Measurements from ENCODE around the gene KCNQ1. TPM values are rescaled to one million over a fixed set of nuclear protein-coding genes. Genes with fewer than 3 reads are reported as not detected.

KCNQ1 gene
- total RNA-seq, 5 donors from 2014 or later (not counting 1 experiment from before 2014, with no cell fraction given), result 20.9 to 32.9 (median 24.0) TPM

DNA sequence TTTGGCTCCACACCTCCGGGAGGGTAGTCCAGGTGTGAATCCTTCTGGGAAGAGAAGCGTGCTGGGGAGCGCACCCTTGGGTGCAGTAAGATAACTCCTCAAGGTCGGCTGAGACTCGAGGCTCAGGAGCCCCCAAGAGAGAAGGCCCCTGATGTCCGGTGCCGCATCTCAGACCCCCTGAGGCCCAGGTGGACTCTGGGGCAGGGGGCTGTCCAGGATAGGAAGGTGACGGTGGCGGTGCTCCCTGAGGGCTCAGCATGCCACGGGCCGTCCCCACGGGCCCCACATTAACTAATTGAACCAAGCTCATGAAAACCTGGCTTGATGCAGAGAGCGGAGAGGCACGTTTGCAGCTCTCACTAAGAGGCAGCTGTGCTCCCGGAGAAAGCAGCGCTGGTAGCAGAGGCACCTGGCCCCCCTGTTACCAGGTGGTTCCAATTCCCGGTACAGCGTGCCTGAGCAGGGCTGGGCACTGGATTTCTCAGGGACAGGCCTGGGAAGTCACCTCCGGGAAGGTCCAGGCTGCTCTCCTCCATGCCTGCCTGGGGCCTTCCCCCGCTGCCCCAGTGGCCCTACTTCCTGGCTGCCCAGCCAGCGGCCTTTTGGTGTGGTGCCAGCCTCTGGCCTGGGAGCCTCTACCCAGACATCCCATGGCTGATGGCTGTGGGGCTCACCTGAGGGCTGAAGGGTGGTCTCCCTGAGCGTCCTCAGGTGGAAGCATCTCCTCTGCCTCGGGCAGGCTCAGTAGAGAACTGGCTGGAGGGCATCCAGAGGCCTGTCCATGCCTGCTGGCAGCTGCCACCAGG is 1.1 kb downstream of the KCNQ1 start:
- ChIA-PET CTCF (interaction anchor here in 1 of 2 donors (0.8 kb wide), 1 partner anchor 140 kb away, joined by 4 read pairs; no protein-coding TSS in a partner anchor), POLR2A (no interaction called here)
- no peaks in the 10 kb centered on the region for H3K36me3 ChIP-seq (ENCODE audit: control insufficient read depth in 2 of 2, extremely low read depth in 1 of 2, insufficient read depth in 1 of 2, low read length in 1 of 2)
- ATAC-seq (replicated peaks in 1 of 4), result no peak
- Mint-ChIP-seq H3K36me3 (peaks cover 4% of the 10 kb centered on the region), H3K27me3 (peaks cover 0 to 4% of the 10 kb centered on the region in 2 donors), H3K27ac (peak overlapping the region; percentile 91), H3K4me1 (peaks cover 45 to 51% (median 46%) of the 10 kb centered on the region in 3 donors), H3K4me3 (peak overlapping the region; percentile 88 to 94 (median 93)), H3K9me3 (no peaks in the 10 kb centered on the region)
- H3K4me3 ChIP-seq (ENCODE audit: control insufficient read depth in 1 of 2, extremely low read depth in 1 of 2, low read length in 1 of 2), result peak overlapping the region; percentile 63 to 73
- peaks cover 19 to 56% of the 10 kb centered on the region in 2 experiments for H3K4me1 ChIP-seq (ENCODE audit: control insufficient read depth in 1 of 2, extremely low read depth in 1 of 2, insufficient read depth in 2 of 2, low read length in 2 of 2)
- no peaks in the 10 kb centered on the region for H3K9me3 ChIP-seq
- WGBS (ENCODE audit: insufficient coverage), result 53% methylated on average over 20 of the region's 23 CpGs
- H3K27ac ChIP-seq (ENCODE audit: low read length), result no peak overlapping the region
- DNase-seq, result no peak
- H3K27me3 ChIP-seq (replicated peaks in 1 of 2; ENCODE audit: control insufficient read depth in 2 of 2, extremely low read depth in 1 of 2, insufficient read depth in 2 of 2, low read length in 1 of 2), result peaks cover 0 to 55% of the 10 kb centered on the region in 2 experiments

DNA sequence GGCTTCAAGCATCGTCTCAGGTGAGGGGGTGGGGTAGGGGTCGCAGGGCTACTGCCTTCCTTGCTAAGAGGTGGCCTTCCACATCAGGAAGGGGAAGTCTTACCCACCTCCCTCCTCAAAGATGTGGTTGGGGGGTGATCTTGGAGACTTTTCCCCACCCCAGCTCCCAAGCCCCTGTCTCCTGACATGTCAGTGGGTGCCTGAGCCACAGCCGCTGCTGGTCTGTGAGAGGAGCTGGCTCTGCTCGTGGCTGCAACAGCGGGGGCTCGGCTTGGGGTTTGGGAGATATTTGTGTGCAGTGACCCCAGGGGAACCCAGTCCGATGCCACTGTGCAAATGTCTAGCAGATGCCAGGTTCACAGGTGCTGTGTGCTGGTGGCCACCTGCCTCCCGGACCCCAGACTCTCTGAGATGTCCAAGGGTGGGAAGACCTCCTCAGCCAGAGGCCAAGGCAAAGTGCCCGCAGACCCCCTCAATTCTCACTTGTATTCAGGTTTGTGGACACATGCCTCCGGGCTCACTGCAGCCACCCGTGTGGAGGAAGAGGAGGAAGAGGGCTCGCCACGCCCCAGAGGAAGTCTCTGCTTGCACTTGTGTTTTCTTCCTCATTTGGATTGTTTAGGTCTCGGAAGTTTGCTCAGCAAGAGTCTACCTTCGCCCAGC is 1.9 kb downstream of the KCNQ1 start:
- Histone ChIP-seq H3K36me3 (ENCODE audit: control insufficient read depth in 2 of 2, extremely low read depth in 1 of 2, insufficient read depth in 1 of 2, low read length in 1 of 2) (peaks cover 0 to 4% of the 10 kb centered on the region in 2 donors), H3K27ac (ENCODE audit: low read length) (peak overlapping the region; percentile 25), H3K4me1 (ENCODE audit: control insufficient read depth in 1 of 2, extremely low read depth in 1 of 2, insufficient read depth in 2 of 2, low read length in 2 of 2) (peaks cover 19 to 53% of the 10 kb centered on the region in 2 experiments), H3K4me3 (ENCODE audit: control insufficient read depth in 1 of 2, extremely low read depth in 1 of 2, low read length in 1 of 2) (peak overlapping the region; percentile 63 to 73), H3K27me3 (replicated peaks in 1 of 2; ENCODE audit: control insufficient read depth in 2 of 2, extremely low read depth in 1 of 2, insufficient read depth in 2 of 2, low read length in 1 of 2) (peaks cover 0 to 58% of the 10 kb centered on the region in 2 experiments), H3K9me3 (no peaks in the 10 kb centered on the region)
- POLR2A ChIA-PET, result no interaction called here
- no peaks in the 10 kb centered on the region for H3K9me3 Mint-ChIP-seq
- peak overlapping the region; percentile 91 for H3K27ac Mint-ChIP-seq
- peak in 2 of 4 experiments; percentile 13 to 30 for ATAC-seq (replicated peaks in 1 of 4)
- CTCF ChIA-PET, result no interaction called here
- peaks cover 5% of the 10 kb centered on the region for H3K36me3 Mint-ChIP-seq
- peak overlapping the region; percentile 88 to 94 (median 93) for H3K4me3 Mint-ChIP-seq
- peaks cover 44 to 51% (median 45%) of the 10 kb centered on the region in 3 donors for H3K4me1 Mint-ChIP-seq
- WGBS (ENCODE audit: insufficient coverage), result 40% methylated on average over 10 of the region's 15 CpGs
- H3K27me3 Mint-ChIP-seq, result peaks cover 0 to 4% of the 10 kb centered on the region in 2 donors
- DNase-seq, result peak in 7 of 35 experiments; percentile 13 to 48 (median 30)

DNA sequence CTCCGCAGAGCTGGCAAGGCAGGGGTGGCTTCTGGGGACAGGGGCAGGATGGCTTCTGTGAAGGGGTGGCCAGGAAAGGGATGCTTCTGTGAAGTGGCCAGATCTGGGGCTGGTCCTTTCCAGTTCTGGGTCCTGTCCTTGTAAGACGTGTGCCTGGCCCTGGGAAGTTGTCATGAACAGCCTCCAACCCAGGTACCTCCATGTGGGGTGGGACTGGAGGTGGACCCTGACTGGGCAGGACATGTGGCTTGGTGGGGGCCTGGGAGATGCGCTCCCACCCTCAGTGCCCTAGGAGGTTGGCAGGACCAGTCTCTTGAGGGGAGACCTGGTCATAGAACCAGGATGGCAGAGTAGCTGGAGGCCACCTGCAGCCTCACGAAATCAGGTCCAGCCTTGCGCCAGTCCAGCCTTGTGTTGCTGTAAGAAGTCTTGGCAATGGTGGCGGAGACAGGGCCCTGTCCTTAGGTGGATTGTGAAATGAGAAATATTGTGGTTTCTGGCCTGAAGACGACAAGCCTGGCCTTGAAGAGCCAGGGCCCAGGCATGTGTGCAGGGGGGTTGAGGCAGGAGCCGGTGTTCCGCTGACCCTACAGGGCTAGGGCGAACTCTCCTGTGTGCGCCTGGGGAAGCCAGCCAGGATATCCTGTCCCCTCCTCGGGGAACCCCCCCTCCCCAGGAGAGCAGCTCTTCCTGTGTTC is 2.6 kb downstream of the KCNQ1 start:
- Histone ChIP-seq H3K27me3 (replicated peaks in 1 of 2; ENCODE audit: control insufficient read depth in 2 of 2, extremely low read depth in 1 of 2, insufficient read depth in 2 of 2, low read length in 1 of 2) (peaks cover 0 to 58% of the 10 kb centered on the region in 2 experiments), H3K36me3 (ENCODE audit: control insufficient read depth in 2 of 2, extremely low read depth in 1 of 2, insufficient read depth in 1 of 2, low read length in 1 of 2) (peaks cover 0 to 4% of the 10 kb centered on the region in 2 donors), H3K27ac (ENCODE audit: low read length) (peak overlapping the region; percentile 25), H3K9me3 (no peaks in the 10 kb centered on the region), H3K4me3 (ENCODE audit: control insufficient read depth in 1 of 2, extremely low read depth in 1 of 2, low read length in 1 of 2) (peak overlapping the region; percentile 63 to 73), H3K4me1 (ENCODE audit: control insufficient read depth in 1 of 2, extremely low read depth in 1 of 2, insufficient read depth in 2 of 2, low read length in 2 of 2) (peaks cover 19 to 53% of the 10 kb centered on the region in 2 experiments)
- H3K9me3 Mint-ChIP-seq, result no peaks in the 10 kb centered on the region
- CTCF ChIA-PET, result no interaction called here
- ATAC-seq (replicated peaks in 1 of 4) (no peak), DNase-seq (peak in 1 of 35 experiments; percentile 24)
- H3K27ac Mint-ChIP-seq, result peak overlapping the region; percentile 91
- H3K4me3 Mint-ChIP-seq, result peak overlapping the region; percentile 88 to 94 (median 93)
- H3K36me3 Mint-ChIP-seq, result peaks cover 5% of the 10 kb centered on the region
- peaks cover 37 to 44% (median 40%) of the 10 kb centered on the region in 3 donors for H3K4me1 Mint-ChIP-seq
- peaks cover 0 to 4% of the 10 kb centered on the region in 2 donors for H3K27me3 Mint-ChIP-seq
- 41% methylated on average over 8 of the region's 12 CpGs for WGBS (ENCODE audit: insufficient coverage)
- POLR2A ChIA-PET, result no interaction called here

GRCh38 chr11:2447951-2448650 is 3.3 kb downstream of the KCNQ1 start:
- Histone ChIP-seq H3K9me3 (no peaks in the 10 kb centered on the region), H3K4me1 (ENCODE audit: control insufficient read depth in 1 of 2, extremely low read depth in 1 of 2, insufficient read depth in 2 of 2, low read length in 2 of 2) (peaks cover 13 to 51% of the 10 kb centered on the region in 2 experiments), H3K27ac (ENCODE audit: low read length) (peak overlapping the region; percentile 25), H3K36me3 (ENCODE audit: control insufficient read depth in 2 of 2, extremely low read depth in 1 of 2, insufficient read depth in 1 of 2, low read length in 1 of 2) (peaks cover 0 to 4% of the 10 kb centered on the region in 2 donors), H3K27me3 (replicated peaks in 1 of 2; ENCODE audit: control insufficient read depth in 2 of 2, extremely low read depth in 1 of 2, insufficient read depth in 2 of 2, low read length in 1 of 2) (peaks cover 0 to 58% of the 10 kb centered on the region in 2 experiments), H3K4me3 (ENCODE audit: control insufficient read depth in 1 of 2, extremely low read depth in 1 of 2, low read length in 1 of 2) (peak overlapping the region in 1 of 2 donors; percentile 73)
- Mint-ChIP-seq H3K4me3 (peak overlapping the region; percentile 88 to 94 (median 93)), H3K27me3 (peaks cover 0 to 4% of the 10 kb centered on the region in 2 donors), H3K4me1 (peaks cover 30 to 37% (median 33%) of the 10 kb centered on the region in 3 donors), H3K9me3 (no peaks in the 10 kb centered on the region), H3K27ac (peak overlapping the region in 1 of 2 donors; percentile 91), H3K36me3 (peaks cover 9% of the 10 kb centered on the region)
- ChIA-PET POLR2A (no interaction called here), CTCF (no interaction called here)
- 71% methylated on average over 9 of the region's 10 CpGs for WGBS (ENCODE audit: insufficient coverage)
- no peak for ATAC-seq (replicated peaks in 1 of 4)
- DNase-seq, result no peak

- Mint-ChIP-seq H3K36me3 (peaks cover 9% of the 10 kb centered on the region), H3K27me3 (peaks cover 0 to 4% of the 10 kb centered on the region in 2 donors), H3K4me3 (peak overlapping the region in 1 of 3 donors; percentile 94), H3K4me1 (peaks cover 24 to 31% (median 27%) of the 10 kb centered on the region in 3 donors), H3K27ac (peak overlapping the region in 1 of 2 donors; percentile 11), H3K9me3 (no peaks in the 10 kb centered on the region)
- Histone ChIP-seq H3K27me3 (replicated peaks in 1 of 2; ENCODE audit: control insufficient read depth in 2 of 2, extremely low read depth in 1 of 2, insufficient read depth in 2 of 2, low read length in 1 of 2) (peaks cover 0 to 54% of the 10 kb centered on the region in 2 experiments), H3K27ac (ENCODE audit: low read length) (no peak overlapping the region), H3K36me3 (ENCODE audit: control insufficient read depth in 2 of 2, extremely low read depth in 1 of 2, insufficient read depth in 1 of 2, low read length in 1 of 2) (peaks cover 0 to 4% of the 10 kb centered on the region in 2 donors), H3K4me3 (ENCODE audit: control insufficient read depth in 1 of 2, extremely low read depth in 1 of 2, low read length in 1 of 2) (no peak overlapping the region), H3K4me1 (ENCODE audit: control insufficient read depth in 1 of 2, extremely low read depth in 1 of 2, insufficient read depth in 2 of 2, low read length in 2 of 2) (peaks cover 13 to 42% of the 10 kb centered on the region in 2 experiments), H3K9me3 (no peaks in the 10 kb centered on the region)
- ChIA-PET POLR2A (no interaction called here), CTCF (no interaction called here)
- ATAC-seq (replicated peaks in 1 of 4) (no peak), DNase-seq (no peak)
- WGBS (ENCODE audit: insufficient coverage), result 91% methylated on average over 17 of the region's 21 CpGs
Observed at GRCh38 chr11:2448661-2449547, 4.1 kb downstream of the KCNQ1 start.

Measured in T-cell (primary cell).